GM12873 (cell line): ENCODE data around the gene ZNHIT6.

Experiments used
- TF ChIP-seq, protein P1 (sequence below): IDR thresholded peaks from 2 replicates; pipeline ENCODE4 v1.5.1; 2012; ENCODE audit warnings: low read depth, mild to moderate bottlenecking, moderate library complexity, low read length, control low read depth; ENCODE audit not compliant: insufficient read depth; ENCODE audit errors: missing control alignments

Gene ZNHIT6

DNA sequence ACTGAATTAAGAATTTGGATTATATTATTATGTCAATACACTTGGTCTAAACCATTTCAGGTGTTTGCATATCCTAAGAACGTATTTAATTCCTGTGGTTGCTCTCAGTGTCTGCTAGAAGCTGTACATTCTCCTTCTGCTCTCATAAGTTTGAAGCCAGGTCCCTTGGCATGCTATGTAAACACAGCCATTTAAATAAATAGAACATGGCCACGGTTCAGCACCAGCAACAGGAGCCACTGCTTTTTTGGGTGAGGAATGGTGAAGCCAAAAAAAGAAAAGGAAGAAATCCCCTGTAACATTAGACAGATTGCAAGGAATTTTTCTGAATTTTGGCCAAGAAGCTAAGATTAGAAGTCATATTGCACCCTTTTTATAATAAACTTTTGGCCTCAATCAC is 108.6 kb downstream of the ZNHIT6 start:
- TF ChIP-seq, protein P1, sequence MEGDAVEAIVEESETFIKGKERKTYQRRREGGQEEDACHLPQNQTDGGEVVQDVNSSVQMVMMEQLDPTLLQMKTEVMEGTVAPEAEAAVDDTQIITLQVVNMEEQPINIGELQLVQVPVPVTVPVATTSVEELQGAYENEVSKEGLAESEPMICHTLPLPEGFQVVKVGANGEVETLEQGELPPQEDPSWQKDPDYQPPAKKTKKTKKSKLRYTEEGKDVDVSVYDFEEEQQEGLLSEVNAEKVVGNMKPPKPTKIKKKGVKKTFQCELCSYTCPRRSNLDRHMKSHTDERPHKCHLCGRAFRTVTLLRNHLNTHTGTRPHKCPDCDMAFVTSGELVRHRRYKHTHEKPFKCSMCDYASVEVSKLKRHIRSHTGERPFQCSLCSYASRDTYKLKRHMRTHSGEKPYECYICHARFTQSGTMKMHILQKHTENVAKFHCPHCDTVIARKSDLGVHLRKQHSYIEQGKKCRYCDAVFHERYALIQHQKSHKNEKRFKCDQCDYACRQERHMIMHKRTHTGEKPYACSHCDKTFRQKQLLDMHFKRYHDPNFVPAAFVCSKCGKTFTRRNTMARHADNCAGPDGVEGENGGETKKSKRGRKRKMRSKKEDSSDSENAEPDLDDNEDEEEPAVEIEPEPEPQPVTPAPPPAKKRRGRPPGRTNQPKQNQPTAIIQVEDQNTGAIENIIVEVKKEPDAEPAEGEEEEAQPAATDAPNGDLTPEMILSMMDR: no peak
